H1 (cell line): ENCODE data around the gene S100A6. TPM values are rescaled to one million over a fixed set of nuclear protein-coding genes. Genes with fewer than 3 reads are reported as not detected.
A peak's percentile ranks its signal among the peaks of the same experiment; 100 is the strongest.

Experiments
- CTCF ChIA-PET: fragments of 300-600 bp; sonication (Branson Sonifier 250); formaldehyde crosslinking; loops from one replicate; lab custom pipeline; 2021; ENCODE audit not compliant: partially characterized antibody; lab: Charles Lee
- POLR2A ChIA-PET: fragments of 300-600 bp; sonication (Branson Sonifier 250); formaldehyde crosslinking; loops from one replicate; lab custom pipeline; 2021; ENCODE audit warnings: inconsistent platforms; ENCODE audit not compliant: partially characterized antibody; lab: Charles Lee
- DNase-seq, 2 experiments: peaks; one replicate each; pipeline versions ENCODE4 v3.0.0 to v3.0.0-alpha.2; 2010 to 2022; ENCODE audit warnings: low spot score in 2 of 2, low read depth in 1 of 2, mixed read lengths in 1 of 2
- FAIRE-seq: peaks from 2 replicates; lab custom pipeline; 2011; peaks lifted over from hg19 to GRCh38; lab: Jason Lieb, UNC
- H2AFZ ChIP-seq: 2 replicates; pipeline ENCODE4 v1.8.1; 2012; ENCODE audit warnings: low read length, inconsistent platforms
- H2AK5ac ChIP-seq: 2 replicates; pipeline ENCODE4 v1.6.1; 2013; ENCODE audit warnings: low read depth, low read length
- H2BK120ac ChIP-seq: replicated peaks from 2 replicates; pipeline ENCODE3; 2013; ENCODE audit warnings: low read depth, low read length, inconsistent platforms
- H2BK12ac ChIP-seq: 2 replicates; pipeline ENCODE4 v1.6.1; 2013; ENCODE audit warnings: low read depth, low read length
- H2BK15ac ChIP-seq: 2 replicates; pipeline ENCODE4 v1.6.1; 2013; ENCODE audit warnings: low read length
- H2BK20ac ChIP-seq: 2 replicates; pipeline ENCODE4 v1.6.1; 2013; ENCODE audit warnings: low read length
- H2BK5ac ChIP-seq: 2 replicates; pipeline ENCODE4 v1.6.1; 2013; ENCODE audit warnings: low read depth, low read length
- H3K14ac ChIP-seq: 2 replicates; pipeline ENCODE4 v1.6.1; 2013; ENCODE audit warnings: inconsistent platforms; ENCODE audit not compliant: insufficient read length
- H3K18ac ChIP-seq: 2 replicates; pipeline ENCODE4 v1.6.1; 2013; ENCODE audit warnings: low read length; ENCODE audit errors: extremely low read depth
- H3K23ac ChIP-seq: 2 replicates; pipeline ENCODE4 v1.6.1; 2013; ENCODE audit warnings: inconsistent platforms; ENCODE audit not compliant: insufficient read length
- H3K23me2 ChIP-seq: 2 replicates; pipeline ENCODE4 v1.6.1; 2013; ENCODE audit warnings: low read depth, low read length
- H3K27ac ChIP-seq: 2 replicates; pipeline ENCODE4 v1.6.1; 2011; ENCODE audit warnings: low read depth, low read length, inconsistent platforms
- H3K27me3 ChIP-seq, 4 experiments: replicated peaks in 1 of 4; 1 replicate in 1 of 4; 2 replicates in 3 of 4; pipeline versions ENCODE4 v1.6.1 to v1.8.1; 2011 to 2013; ENCODE audit warnings: low read length in 3 of 4, mild to moderate bottlenecking in 3 of 4, inconsistent platforms in 2 of 4, mixed read lengths in 2 of 4, moderate library complexity in 1 of 4; ENCODE audit not compliant: control insufficient read depth in 3 of 4, insufficient read depth in 3 of 4; ENCODE audit errors: extremely low read depth in 1 of 4
- H3K36me3 ChIP-seq, 4 experiments: 2 replicates each; pipeline versions ENCODE4 v1.6.1 to v1.8.1; 2011 to 2013; ENCODE audit warnings: mild to moderate bottlenecking in 4 of 4, low read length in 3 of 4, moderate library complexity in 2 of 4, control low read depth in 1 of 4, inconsistent platforms in 1 of 4; ENCODE audit not compliant: insufficient read depth in 4 of 4, control insufficient read depth in 2 of 4
- H3K4ac ChIP-seq: replicated peaks from 2 replicates; pipeline ENCODE3; 2013; ENCODE audit warnings: low read length, low read depth, mixed read lengths, inconsistent platforms; ENCODE audit not compliant: insufficient read length
- H3K4me1 ChIP-seq, 4 experiments: replicated peaks in 1 of 4; 1 replicate in 1 of 4; 2 replicates in 3 of 4; pipeline versions ENCODE4 v1.6.1 to v1.8.1; 2011 to 2013; ENCODE audit warnings: low read length in 3 of 4, inconsistent platforms in 2 of 4, mixed read lengths in 1 of 4; ENCODE audit not compliant: insufficient read depth in 4 of 4, control insufficient read depth in 3 of 4
- H3K4me2 ChIP-seq, 2 experiments: 2 replicates each; pipeline versions ENCODE4 v1.6.1 to v1.8.1; 2011 to 2013; ENCODE audit warnings: low read depth in 2 of 2, low read length in 2 of 2, control low read depth in 1 of 2, inconsistent platforms in 1 of 2, mild to moderate bottlenecking in 1 of 2; ENCODE audit not compliant: insufficient read depth in 1 of 2
- H3K4me3 ChIP-seq, 4 experiments: fragments of 200-600, 300-600 bp in 1 of 4; sonication (generic), shearing (Covaris generic), sonication (Bioruptor Twin) in 1 of 4; 2 replicates each; pipeline versions ENCODE4 v1.5.1 to v1.8.1; 2011 to 2016; ENCODE audit warnings: low read length in 4 of 4, low read depth in 3 of 4, control low read depth in 2 of 4, inconsistent platforms in 2 of 4, mild to moderate bottlenecking in 2 of 4, mixed read lengths in 1 of 4, moderate library complexity in 1 of 4; ENCODE audit not compliant: insufficient read depth in 2 of 4; ENCODE audit errors: extremely low read depth in 1 of 4
- H3K56ac ChIP-seq: replicated peaks from 2 replicates; pipeline ENCODE3; 2013; ENCODE audit warnings: low read depth, mild to moderate bottlenecking, mixed read lengths, low read length, inconsistent platforms; ENCODE audit not compliant: insufficient read length
- H3K79me1 ChIP-seq: 2 replicates; pipeline ENCODE4 v1.6.1; 2013; ENCODE audit warnings: low read depth, low read length, control low read depth
- H3K79me2 ChIP-seq, 2 experiments: 2 replicates each; pipeline versions ENCODE4 v1.6.1 to v1.8.1; 2012 to 2013; ENCODE audit warnings: low read length in 2 of 2, mild to moderate bottlenecking in 2 of 2, inconsistent platforms in 1 of 2; ENCODE audit not compliant: insufficient read depth in 2 of 2, control insufficient read depth in 1 of 2
- H3K9ac ChIP-seq, 4 experiments: replicated peaks in 1 of 4; 1 replicate in 1 of 4; 2 replicates in 3 of 4; pipeline versions ENCODE4 v1.6.1 to v1.8.1; 2011 to 2013; ENCODE audit warnings: low read depth in 3 of 4, low read length in 3 of 4, control low read depth in 2 of 4, mild to moderate bottlenecking in 2 of 4, moderate library complexity in 2 of 4, inconsistent platforms in 1 of 4; ENCODE audit errors: extremely low read depth in 1 of 4
- H3K9me3 ChIP-seq, 2 experiments: 2 replicates each; pipeline versions ENCODE4 v1.6.1 to v1.8.1; 2012 to 2013; ENCODE audit warnings: mild to moderate bottlenecking in 2 of 2, moderate library complexity in 2 of 2, control low read depth in 1 of 2, inconsistent platforms in 1 of 2, low read depth in 1 of 2, low read length in 1 of 2, mixed read lengths in 1 of 2; ENCODE audit not compliant: insufficient read depth in 2 of 2
- H4K20me1 ChIP-seq, 2 experiments: replicated peaks in 1 of 2; 2 replicates each; pipeline versions ENCODE3 to v1.8.1; 2011 to 2013; ENCODE audit warnings: inconsistent platforms in 2 of 2, low read length in 2 of 2, mild to moderate bottlenecking in 1 of 2; ENCODE audit not compliant: insufficient read depth in 2 of 2, control insufficient read depth in 1 of 2
- H4K5ac ChIP-seq: 2 replicates; pipeline ENCODE4 v1.6.1; 2013; ENCODE audit warnings: low read length, low read depth, mixed read lengths, inconsistent platforms; ENCODE audit not compliant: insufficient read length
- H4K8ac ChIP-seq: 2 replicates; pipeline ENCODE4 v1.8.0; 2013; ENCODE audit warnings: mild to moderate bottlenecking, moderate library complexity, low read length, inconsistent platforms; ENCODE audit not compliant: insufficient read depth; ENCODE audit errors: extremely low read depth
- H4K91ac ChIP-seq: replicated peaks from 2 replicates; pipeline ENCODE3; 2013; ENCODE audit warnings: low read length, mixed read lengths, inconsistent platforms; ENCODE audit not compliant: insufficient read length
- BACH1 ChIP-seq: IDR thresholded peaks from 2 replicates; pipeline ENCODE4 v1.6.1; 2012; ENCODE audit warnings: low read length, improper control_type of control experiment
- CREB1 ChIP-seq: IDR thresholded peaks from 2 replicates; pipeline ENCODE4 v1.6.1; 2012; ENCODE audit warnings: inconsistent platforms
- EZH2 ChIP-seq: fragments of 200-600 bp; sonication (generic); IDR thresholded peaks from 2 replicates; pipeline ENCODE4 v1.7.1; 2012; ENCODE audit warnings: low read depth, mild to moderate bottlenecking, moderate library complexity, low read length, inconsistent platforms; ENCODE audit not compliant: severe bottlenecking
- JUND ChIP-seq: IDR thresholded peaks from 2 replicates; pipeline ENCODE4 v1.6.1; 2011; ENCODE audit warnings: mild to moderate bottlenecking, improper control_type of control experiment, low read length
- KDM5A ChIP-seq: fragments of 200-600 bp; IDR thresholded peaks from 2 replicates; pipeline ENCODE4 v1.7.1; 2012; ENCODE audit warnings: mild to moderate bottlenecking, low read length, inconsistent platforms, mixed read lengths
- POLR2A ChIP-seq, 2 experiments: IDR thresholded peaks; 1 replicate in 1 of 2; 2 replicates in 1 of 2; pipeline ENCODE4 v1.6.1; 2011; ENCODE audit warnings: low read depth in 2 of 2, low read length in 2 of 2, mild to moderate bottlenecking in 2 of 2; ENCODE audit errors: control extremely low read depth in 1 of 2
- POLR2AphosphoS5 ChIP-seq: IDR thresholded peaks from 2 replicates; pipeline ENCODE4 v1.6.1; 2011; ENCODE audit warnings: low read depth, low read length
- SIN3A ChIP-seq, 2 experiments: IDR thresholded peaks in 1 of 2; conservative IDR thresholded peaks in 1 of 2; 2 replicates each; pipeline ENCODE4 v1.6.1; 2011 to 2012; ENCODE audit warnings: low read length in 2 of 2, improper control_type of control experiment in 1 of 2, low read depth in 1 of 2, mild to moderate bottlenecking in 1 of 2
- TBP ChIP-seq: IDR thresholded peaks from 2 replicates; pipeline ENCODE4 v1.6.1; 2011; ENCODE audit warnings: low read depth, low read length, improper control_type of control experiment
- TCF12 ChIP-seq: IDR thresholded peaks from 2 replicates; pipeline ENCODE4 v1.6.1; 2011; ENCODE audit warnings: low read depth, mild to moderate bottlenecking, low read length
- WGBS, 2 experiments: shearing (Covaris generic) in 1 of 2; methylation state at CpG; one replicate each; pipeline versions ENCODE4 v1.1.6 to v1.1.7; 2013 to 2015; ENCODE audit warnings: low lambda C conversion rate in 2 of 2, mixed read lengths in 2 of 2, inconsistent platforms in 1 of 2, low coverage in 1 of 2, missing lambda C conversion rate in 1 of 2; ENCODE audit not compliant: insufficient replicate concordance in 2 of 2, insufficient coverage in 1 of 2, insufficient read length in 1 of 2; ENCODE audit errors: extremely low coverage in 1 of 2, missing lambda C conversion rate in 1 of 2; 5-methylcytosine and 5-hydroxymethylcytosine counted together
- polyA plus RNA-seq, 7 experiments: library from polyadenylated mRNA; depleted of rRNA in 3 of 7; stranded (reverse) in 5 of 7; unstranded in 2 of 7; fragments of >200 nt in 5 of 7; fragments of 200-250 nt in 2 of 7; gene quantifications; 1 replicate in 5 of 7; 2 replicates in 1 of 7; 4 replicates in 1 of 7; pipeline versions ENCODE4 v1.2.1 to v1.2.3, GENCODE V29; 2011 to 2013; ENCODE audit warnings: missing spikeins in 2 of 7, mixed read lengths in 2 of 7
- total RNA-seq: library from RNA; stranded (reverse); fragmentation: NEBNext Ultra II Directional; extraction: Animal tissue kit (Norgen Biotek cat#: 25700); gene quantifications from 2 replicates; pipeline ENCODE4 v1.2.1, GENCODE V29; 2021
- TF ChIP-seq, protein P1 (sequence below): IDR thresholded peaks from 2 replicates; pipeline ENCODE4 v1.6.1; 2012; ENCODE audit warnings: inconsistent platforms

S100A6 gene
- total and polyA plus RNA-seq, 2 of the 8 experiments (the other 6 are each of a cell fraction or from before 2014, with no cell fraction given): 11.1 to 63.0 TPM

DNA sequence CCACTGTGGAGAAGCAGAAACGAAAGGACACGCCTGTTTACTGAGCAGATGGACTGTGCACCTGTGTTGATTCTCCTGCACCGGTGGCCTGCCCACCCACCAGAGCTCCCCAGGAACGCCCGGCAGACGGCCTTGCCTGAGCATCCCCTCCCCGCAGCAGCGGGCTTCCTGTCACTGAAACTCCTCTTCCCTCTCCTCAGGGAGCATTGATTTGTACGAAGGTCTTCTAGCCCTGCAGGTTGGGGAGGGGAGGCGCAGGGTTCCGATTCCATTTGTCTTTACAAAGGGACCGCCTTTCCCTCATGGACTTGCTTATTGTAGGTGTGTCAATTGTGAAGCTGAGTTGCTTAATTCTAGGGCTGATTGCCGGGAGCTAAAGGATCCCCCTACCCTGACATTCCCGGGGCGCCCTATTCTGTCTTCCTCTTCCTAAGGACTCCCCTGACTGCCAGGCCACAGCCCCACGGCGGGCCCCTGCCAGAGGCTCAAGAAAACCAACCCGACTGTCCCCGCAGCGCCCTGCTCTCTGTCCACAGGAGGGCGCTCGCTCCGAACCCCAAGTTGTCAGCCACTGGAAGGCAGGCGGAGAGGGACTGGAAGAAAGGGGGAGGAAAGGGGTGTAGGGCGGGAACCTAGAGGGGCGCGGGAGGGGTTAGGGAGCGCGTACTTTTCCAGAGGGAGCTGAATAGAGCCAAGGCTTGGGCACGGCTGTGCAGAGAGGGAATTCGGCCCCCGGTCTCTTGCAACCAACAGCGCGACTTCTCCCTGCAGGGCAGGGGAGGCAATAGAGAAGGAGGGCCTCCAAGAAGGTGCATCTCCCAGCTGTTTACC lies 2.8 kb downstream of the S100A6 start:
- peak overlapping the region; percentile 15 for H3K4ac ChIP-seq
- no peak overlapping the region for H2BK120ac ChIP-seq
- H4K5ac ChIP-seq: peak overlapping the region; percentile 15
- H2BK15ac ChIP-seq: peak overlapping the region; percentile 93; the same call in 1 of the 2 replicates
- H3K9ac ChIP-seq: no peak overlapping the region
- no peaks in the 10 kb centered on the region for H4K20me1 ChIP-seq
- H3K27ac ChIP-seq: no peak overlapping the region
- H3K23ac ChIP-seq: no peak overlapping the region
- H2BK20ac ChIP-seq: peak overlapping the region; percentile 23; the same call in 1 of the 2 replicates
- no peaks in the 10 kb centered on the region for H3K79me2 ChIP-seq
- H2AFZ ChIP-seq: peak overlapping the region; percentile 44; the same call in 1 of the 2 replicates
- POLR2A ChIA-PET: interaction anchor here (0.8 to 3.3 kb wide), 16 partner anchors 12 to 127 kb away, joined by 3 to 17 read pairs (median 4); partner anchors contain the start of genes CHTOP, S100A13 and S100A3
- no peaks in the 10 kb centered on the region for H3K79me1 ChIP-seq
- no peak overlapping the region for H3K18ac ChIP-seq
- peaks cover 2% of the 10 kb centered on the region for H3K23me2 ChIP-seq
- peak overlapping the region; percentile 77; the same call in 1 of the 2 replicates for H2BK5ac ChIP-seq
- no peak overlapping the region for H2AK5ac ChIP-seq
- whole genome bisulfite sequencing, 2 experiments: 4% methylated on average over 34 of the region's 34 CpGs; no CpG with 5 or more reads in 1 of the 2 experiments
- peak overlapping the region; percentile 22; the same call in 1 of the 2 replicates for H2BK12ac ChIP-seq
- peak overlapping the region; percentile 60 to 69 for H3K4me2 ChIP-seq
- peaks cover 0 to 19% (median 6%) of the 10 kb centered on the region in 4 experiments; a peak in 5 of 7 replicates for H3K27me3 ChIP-seq
- H4K91ac ChIP-seq: peak overlapping the region; percentile 32
- H3K4me3 ChIP-seq: peak overlapping the region; percentile 12 to 54 (median 38); a peak in 7 of 8 replicates
- DNase-seq: peak; percentile 87 to 96
- FAIRE-seq: no peak
- no peak overlapping the region for H3K56ac ChIP-seq
- no peaks in the 10 kb centered on the region for H3K36me3 ChIP-seq
- no peak overlapping the region for H4K8ac ChIP-seq
- no peaks in the 10 kb centered on the region for H3K9me3 ChIP-seq
- CTCF ChIA-PET: interaction anchor here (0.5 to 10.2 kb wide), 39 partner anchors 7 to 393 kb away, joined by 3 to 165 read pairs (median 7); partner anchors contain the start of genes S100A1, S100A13, S100A14 and S100A16
- peaks cover 8 to 35% (median 21%) of the 10 kb centered on the region in 4 experiments for H3K4me1 ChIP-seq
- no peak overlapping the region for H3K14ac ChIP-seq
- TF ChIP-seq TCF12: 0 out of 2 replicates have a peak, but pooled peaks have one; percentile 75
- no peak for TF ChIP-seq KDM5A
- no peak for TF ChIP-seq POLR2AphosphoS5
- TF ChIP-seq, protein P1, sequence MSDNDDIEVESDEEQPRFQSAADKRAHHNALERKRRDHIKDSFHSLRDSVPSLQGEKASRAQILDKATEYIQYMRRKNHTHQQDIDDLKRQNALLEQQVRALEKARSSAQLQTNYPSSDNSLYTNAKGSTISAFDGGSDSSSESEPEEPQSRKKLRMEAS: peak; percentile 46; the same call in 1 of the 2 replicates
- TF ChIP-seq CREB1: no peak
- peak; percentile 8; the same call in 1 of the 2 replicates for TF ChIP-seq TBP
- 0 out of 2 replicates have a peak, but pooled peaks have one; percentile 41 for TF ChIP-seq BACH1
- TF ChIP-seq POLR2A (IDR thresholded peaks at IDR 0.05; ENCODE audit: control extremely low read depth in 1 of 2, low read depth in 2 of 2, low read length in 2 of 2): no peak
- 0 out of 2 replicates have a peak, but pooled peaks have one; percentile 31 for TF ChIP-seq JUND
- TF ChIP-seq EZH2: peak; percentile 40
- peak in 1 of 2 experiments; percentile 63; a peak in 1 of 4 replicates for TF ChIP-seq SIN3A (conservative IDR thresholded peaks at IDR 0.05 in 1 of 2, IDR thresholded peaks at IDR 0.05 in 1 of 2; ENCODE audit: low read depth in 1 of 2, low read length in 2 of 2)
